Hepatocyte (in vitro differentiated cells): ENCODE measurements around the gene ABCB1. TPM values are rescaled to one million over a fixed set of nuclear protein-coding genes. Genes with fewer than 3 reads are reported as not detected.

ENCODE experiments used
- DNase-seq: peaks from one replicate; pipeline ENCODE4 v3.0.0-alpha.2; 2016; ENCODE audit warnings: low spot score
- H2AFZ ChIP-seq: fragments of 200-600 bp; sonication (generic); 2 replicates; pipeline ENCODE4 v1.6.0; 2016; ENCODE audit warnings: antibody characterized with exemption, mild to moderate bottlenecking
- H3K27ac ChIP-seq: fragments of 200-600 bp; sonication (generic); 2 replicates; pipeline ENCODE4 v1.5.1; 2016; ENCODE audit warnings: mild to moderate bottlenecking
- H3K27me3 ChIP-seq: fragments of 200-600 bp; sonication (generic); 2 replicates; pipeline ENCODE4 v1.6.1; 2016
- H3K36me3 ChIP-seq: fragments of 200-600 bp; sonication (generic); replicated peaks from 2 replicates; pipeline ENCODE4 v1.5.1; 2016; ENCODE audit warnings: low read depth; ENCODE audit not compliant: insufficient read depth
- H3K4me1 ChIP-seq: fragments of 200-600 bp; sonication (generic); 2 replicates; pipeline ENCODE4 v1.5.1; 2016; ENCODE audit warnings: mild to moderate bottlenecking, moderate library complexity; ENCODE audit not compliant: insufficient read depth
- H3K4me2 ChIP-seq: fragments of 200-600 bp; sonication (generic); 2 replicates; pipeline ENCODE4 v1.6.0; 2016
- H3K4me3 ChIP-seq: fragments of 200-600 bp; sonication (generic); 2 replicates; pipeline ENCODE4 v1.5.1; 2016; ENCODE audit warnings: mild to moderate bottlenecking
- H3K79me2 ChIP-seq: fragments of 200-600 bp; sonication (generic); 2 replicates; pipeline ENCODE4 v1.6.0; 2017; ENCODE audit warnings: mild to moderate bottlenecking
- H3K9me2 ChIP-seq: fragments of 200-600 bp; sonication (generic); replicated peaks from 2 replicates; pipeline ENCODE4 v1.6.0; 2017; ENCODE audit warnings: mild to moderate bottlenecking; ENCODE audit not compliant: insufficient read depth
- H3K9me3 ChIP-seq: fragments of 200-600 bp; sonication (generic); 2 replicates; pipeline ENCODE4 v1.5.1; 2016; ENCODE audit warnings: low read depth, mild to moderate bottlenecking
- H4K20me1 ChIP-seq: fragments of 200-600 bp; sonication (generic); 2 replicates; pipeline ENCODE4 v1.6.0; 2016; ENCODE audit warnings: mild to moderate bottlenecking; ENCODE audit not compliant: insufficient read depth, poor library complexity, severe bottlenecking
- EZH2 ChIP-seq: fragments of 200-600 bp; sonication (generic); IDR thresholded peaks from 2 replicates; pipeline ENCODE4 v1.6.1; 2016; ENCODE audit warnings: antibody characterized with exemption, mild to moderate bottlenecking, borderline replicate concordance
- EZH2phosphoT487 ChIP-seq: fragments of 200-600 bp; sonication (generic); IDR thresholded peaks from one replicate; pipeline ENCODE4 v1.6.1; 2018; ENCODE audit warnings: antibody characterized with exemption, mild to moderate bottlenecking, low read depth, moderate library complexity; ENCODE audit not compliant: unreplicated experiment, severe bottlenecking
- WGBS: methylation state at CpG from one replicate; pipeline ENCODE4 v1.1.6; 2016; ENCODE audit warnings: low lambda C conversion rate; ENCODE audit errors: missing lambda C conversion rate; 5-methylcytosine and 5-hydroxymethylcytosine counted together
- polyA plus RNA-seq: library from polyadenylated mRNA; unstranded; fragments of >200 nt; fragmentation: Nextera tagmentation; extraction: Ambion mirVana; gene quantifications from 2 replicates; pipeline ENCODE4 v1.2.1, GENCODE V29; 2016
- total RNA-seq: library from RNA; depleted of rRNA; stranded (reverse); fragments of >200 nt; gene quantifications from 2 replicates; pipeline ENCODE4 v1.2.3, GENCODE V29; 2014
- TF ChIP-seq, protein P1 (sequence below): fragments of 200-600 bp; sonication (generic); IDR thresholded peaks from 2 replicates; pipeline ENCODE4 v1.5.1; 2016; ENCODE audit warnings: antibody characterized with exemption, mild to moderate bottlenecking; ENCODE audit not compliant: poor library complexity

ABCB1 gene
- total and polyA plus RNA-seq, 2 experiments from 2014 or later: 7.9 to 20.0 TPM

GRCh38 chr7:87590578-87590977 lies 10.1 kb downstream of the ABCB1 start:
- no peaks in the 10 kb centered on the region for H3K9me3 ChIP-seq
- H3K4me3 ChIP-seq: no peak overlapping the region
- no peaks in the 10 kb centered on the region for H3K79me2 ChIP-seq
- no peak overlapping the region for H3K4me2 ChIP-seq
- no peak for DNase-seq
- no peak for TF ChIP-seq EZH2phosphoT487
- no peaks in the 10 kb centered on the region for H3K36me3 ChIP-seq
- H2AFZ ChIP-seq: no peak overlapping the region
- H3K9me2 ChIP-seq: no peaks in the 10 kb centered on the region
- no peaks in the 10 kb centered on the region for H3K27me3 ChIP-seq
- no peaks in the 10 kb centered on the region for H4K20me1 ChIP-seq
- no peak overlapping the region for H3K27ac ChIP-seq
- no peaks in the 10 kb centered on the region for H3K4me1 ChIP-seq

DNA sequence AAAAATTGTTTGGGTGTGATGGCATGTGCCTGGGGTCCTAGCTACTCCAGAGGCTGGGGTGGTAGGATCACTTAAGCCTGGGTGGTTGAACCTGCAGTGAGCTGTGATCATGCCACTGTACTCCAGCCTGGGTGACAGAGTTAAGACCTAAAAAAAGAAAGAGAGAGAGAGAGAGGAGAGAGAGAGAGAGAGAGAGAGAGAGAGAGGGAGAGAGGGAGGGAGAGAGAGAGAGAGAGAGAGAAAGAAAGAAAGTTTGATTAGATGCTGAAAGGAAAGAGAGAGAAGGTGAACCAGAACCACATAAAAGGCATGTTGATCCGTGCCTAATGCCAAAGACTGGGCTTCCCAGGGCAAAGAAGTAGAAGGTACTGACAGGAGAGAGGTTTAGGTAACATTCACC lies 11.1 kb downstream of the ABCB1 start:
- H3K27ac ChIP-seq: no peak overlapping the region
- WGBS: 87% methylated on average over 1 of the region's 1 CpG
- no peaks in the 10 kb centered on the region for H3K27me3 ChIP-seq
- H3K36me3 ChIP-seq: no peaks in the 10 kb centered on the region
- H2AFZ ChIP-seq: no peak overlapping the region
- H3K4me2 ChIP-seq: no peak overlapping the region
- no peaks in the 10 kb centered on the region for H3K4me1 ChIP-seq
- no peak overlapping the region for H3K4me3 ChIP-seq
- no peaks in the 10 kb centered on the region for H3K9me3 ChIP-seq
- TF ChIP-seq EZH2phosphoT487 (no peak), EZH2 (no peak)
- TF ChIP-seq, protein P1, sequence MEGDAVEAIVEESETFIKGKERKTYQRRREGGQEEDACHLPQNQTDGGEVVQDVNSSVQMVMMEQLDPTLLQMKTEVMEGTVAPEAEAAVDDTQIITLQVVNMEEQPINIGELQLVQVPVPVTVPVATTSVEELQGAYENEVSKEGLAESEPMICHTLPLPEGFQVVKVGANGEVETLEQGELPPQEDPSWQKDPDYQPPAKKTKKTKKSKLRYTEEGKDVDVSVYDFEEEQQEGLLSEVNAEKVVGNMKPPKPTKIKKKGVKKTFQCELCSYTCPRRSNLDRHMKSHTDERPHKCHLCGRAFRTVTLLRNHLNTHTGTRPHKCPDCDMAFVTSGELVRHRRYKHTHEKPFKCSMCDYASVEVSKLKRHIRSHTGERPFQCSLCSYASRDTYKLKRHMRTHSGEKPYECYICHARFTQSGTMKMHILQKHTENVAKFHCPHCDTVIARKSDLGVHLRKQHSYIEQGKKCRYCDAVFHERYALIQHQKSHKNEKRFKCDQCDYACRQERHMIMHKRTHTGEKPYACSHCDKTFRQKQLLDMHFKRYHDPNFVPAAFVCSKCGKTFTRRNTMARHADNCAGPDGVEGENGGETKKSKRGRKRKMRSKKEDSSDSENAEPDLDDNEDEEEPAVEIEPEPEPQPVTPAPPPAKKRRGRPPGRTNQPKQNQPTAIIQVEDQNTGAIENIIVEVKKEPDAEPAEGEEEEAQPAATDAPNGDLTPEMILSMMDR: no peak
- no peaks in the 10 kb centered on the region for H4K20me1 ChIP-seq
- H3K79me2 ChIP-seq: no peaks in the 10 kb centered on the region
- no peaks in the 10 kb centered on the region for H3K9me2 ChIP-seq
- no peak for DNase-seq

DNA sequence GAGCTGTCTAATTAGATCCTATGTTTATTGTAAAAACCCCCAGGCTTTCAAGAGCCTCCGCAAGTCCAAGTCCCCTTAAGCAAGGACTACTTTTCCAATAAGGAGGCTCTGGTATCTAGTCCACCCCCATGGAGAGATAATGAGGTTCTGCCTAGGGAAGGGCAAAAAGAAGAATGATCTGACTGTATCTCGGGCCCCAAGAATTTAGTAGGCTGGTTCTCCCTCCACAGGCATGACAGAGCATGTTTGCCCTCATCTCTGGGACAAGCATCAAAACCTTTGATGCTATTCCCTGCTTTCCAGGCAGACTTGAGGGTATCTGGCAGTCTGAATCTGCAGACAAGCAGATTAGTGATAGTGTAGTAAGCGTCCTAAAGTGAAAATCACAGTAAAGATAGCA lies 19.0 kb downstream of the ABCB1 start:
- H3K9me3 ChIP-seq: no peaks in the 10 kb centered on the region
- H3K9me2 ChIP-seq: no peaks in the 10 kb centered on the region
- H4K20me1 ChIP-seq: no peaks in the 10 kb centered on the region
- H3K79me2 ChIP-seq: no peaks in the 10 kb centered on the region
- WGBS: 66% methylated on average over 3 of the region's 3 CpGs
- DNase-seq: no peak
- no peaks in the 10 kb centered on the region for H3K27me3 ChIP-seq
- TF ChIP-seq EZH2phosphoT487: no peak
- TF ChIP-seq, protein P1: no peak
- TF ChIP-seq EZH2: no peak
- H3K27ac ChIP-seq: no peak overlapping the region
- H3K4me1 ChIP-seq: no peaks in the 10 kb centered on the region
- H2AFZ ChIP-seq: no peak overlapping the region
- no peaks in the 10 kb centered on the region for H3K36me3 ChIP-seq
- H3K4me2 ChIP-seq: no peak overlapping the region
- no peak overlapping the region for H3K4me3 ChIP-seq

DNA sequence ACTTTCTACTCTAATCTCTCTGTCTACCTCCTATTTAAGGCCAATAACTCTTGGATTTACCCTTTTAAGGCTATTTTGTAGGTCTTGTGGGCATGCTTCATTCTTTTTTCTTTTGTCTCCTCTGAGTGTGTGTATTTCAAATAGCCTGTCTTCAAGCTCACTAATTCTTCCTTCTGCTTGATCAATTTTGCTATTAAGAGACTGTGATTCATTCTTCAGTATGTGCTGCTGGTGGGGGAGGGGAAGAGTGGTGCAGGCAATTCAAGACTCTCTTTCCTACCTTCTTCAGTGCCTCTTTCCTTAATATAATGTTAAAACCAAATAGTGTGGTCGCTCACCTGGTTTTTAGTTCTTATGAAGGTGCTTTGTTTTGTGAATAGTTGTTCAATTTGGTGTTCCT lies 20.0 kb downstream of the ABCB1 start:
- H3K27ac ChIP-seq: no peak overlapping the region
- H2AFZ ChIP-seq: no peak overlapping the region
- no peak for DNase-seq
- H3K79me2 ChIP-seq: no peaks in the 10 kb centered on the region
- no peaks in the 10 kb centered on the region for H3K9me2 ChIP-seq
- no peak overlapping the region for H3K4me3 ChIP-seq
- no peaks in the 10 kb centered on the region for H3K27me3 ChIP-seq
- WGBS: 100% methylated on average over 1 of the region's 1 CpG
- no peak overlapping the region for H3K4me2 ChIP-seq
- TF ChIP-seq EZH2: no peak
- H3K4me1 ChIP-seq: no peaks in the 10 kb centered on the region
- H3K9me3 ChIP-seq: no peaks in the 10 kb centered on the region
- no peaks in the 10 kb centered on the region for H4K20me1 ChIP-seq
- H3K36me3 ChIP-seq: no peaks in the 10 kb centered on the region
